Activated CD4-positive, CD25-positive, alpha-beta regulatory T cell treated with anti-CD3 and anti-CD28 coated beads, Interleukin-2, amount 50 U/mL, for 16 hours (primary cell): ENCODE results near the gene HIVEP1.

Source experiments
- DNase-seq: peaks from one replicate; pipeline ENCODE4 v3.0.0-alpha.2; 2020; ENCODE audit warnings: low read depth, low spot score

The HIVEP1 gene

DNA sequence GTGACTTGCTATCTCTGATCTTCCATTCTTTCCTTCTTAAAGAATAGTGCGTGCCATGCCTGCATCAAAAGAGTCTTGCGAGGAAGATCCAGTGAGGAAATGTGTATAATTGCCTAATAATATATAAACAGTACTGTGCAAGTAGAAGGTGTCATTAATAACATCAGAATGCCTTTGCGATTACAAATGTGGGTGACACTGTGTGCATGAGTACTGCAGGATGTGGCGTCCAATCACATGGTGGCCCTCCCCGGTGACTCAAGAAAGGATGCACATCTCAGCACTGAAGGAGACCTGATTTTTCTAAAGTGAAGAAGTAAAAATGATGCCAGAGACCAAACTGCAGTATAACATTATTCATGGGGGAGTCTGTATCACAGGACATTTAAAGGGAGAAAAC lies 170.6 kb downstream of the HIVEP1 start:
- no peak for DNase-seq

DNA sequence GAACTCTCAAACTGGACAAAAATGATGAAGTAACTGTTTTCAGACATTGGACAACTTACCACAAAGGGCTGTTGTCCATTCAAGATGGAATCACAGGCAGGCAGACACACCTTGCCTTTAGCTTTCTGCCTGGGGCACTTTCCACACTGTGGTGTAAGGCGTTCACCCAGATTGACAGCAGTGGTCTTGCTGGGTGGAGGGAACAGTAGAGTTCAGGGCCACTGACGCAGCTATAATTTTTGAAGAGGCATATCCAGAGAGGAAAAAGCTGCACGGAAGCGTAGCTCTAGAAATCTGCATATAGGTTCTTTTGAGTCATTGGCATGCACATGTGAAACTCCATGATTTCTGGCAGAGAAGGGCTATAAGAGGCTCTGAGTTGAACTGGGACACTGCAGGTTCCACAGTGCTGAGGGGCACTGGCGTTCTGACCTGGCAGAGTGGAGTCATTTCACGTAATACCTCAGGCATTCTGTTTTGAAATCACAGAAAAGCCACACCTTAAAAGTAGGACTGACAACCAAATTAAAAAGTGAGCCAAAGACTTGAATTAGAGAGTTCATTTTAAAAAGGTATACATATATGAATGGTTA lies 173.1 kb downstream of the HIVEP1 start:
- DNase-seq, result no peak

- DNase-seq, result no peak
Observed at GRCh38 chr6:12186528-12186927, 174.4 kb downstream of the HIVEP1 start.

DNA sequence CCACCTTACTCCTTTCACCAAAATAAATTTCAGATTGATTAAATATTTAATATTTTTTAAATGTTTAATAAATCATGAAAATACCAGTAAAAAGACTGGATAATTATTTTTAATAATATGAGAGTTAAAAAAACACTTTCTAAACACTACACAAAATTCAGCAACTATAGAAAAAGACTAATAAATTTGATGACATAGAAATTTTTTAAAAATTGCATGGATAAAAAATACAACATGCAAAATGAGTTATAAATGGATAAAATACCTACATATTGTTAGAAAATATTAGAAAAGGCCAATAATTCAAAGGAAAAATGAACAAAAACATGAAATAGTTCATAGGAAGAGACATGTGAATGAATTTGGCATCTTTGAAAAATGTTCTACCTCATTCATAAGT lies 177.0 kb downstream of the HIVEP1 start:
- DNase-seq, result no peak

- no peak for DNase-seq
Observed at GRCh38 chr6:12189661-12190060, 177.5 kb downstream of the HIVEP1 start.

GRCh38 chr6:12190252-12190651 lies 178.1 kb downstream of the HIVEP1 start:
- no peak for DNase-seq

GRCh38 chr6:12196326-12196936 lies 184.3 kb downstream of the HIVEP1 start:
- DNase-seq, result no peak

GRCh38 chr6:12198851-12199250 lies 186.7 kb downstream of the HIVEP1 start:
- DNase-seq, result no peak

DNA sequence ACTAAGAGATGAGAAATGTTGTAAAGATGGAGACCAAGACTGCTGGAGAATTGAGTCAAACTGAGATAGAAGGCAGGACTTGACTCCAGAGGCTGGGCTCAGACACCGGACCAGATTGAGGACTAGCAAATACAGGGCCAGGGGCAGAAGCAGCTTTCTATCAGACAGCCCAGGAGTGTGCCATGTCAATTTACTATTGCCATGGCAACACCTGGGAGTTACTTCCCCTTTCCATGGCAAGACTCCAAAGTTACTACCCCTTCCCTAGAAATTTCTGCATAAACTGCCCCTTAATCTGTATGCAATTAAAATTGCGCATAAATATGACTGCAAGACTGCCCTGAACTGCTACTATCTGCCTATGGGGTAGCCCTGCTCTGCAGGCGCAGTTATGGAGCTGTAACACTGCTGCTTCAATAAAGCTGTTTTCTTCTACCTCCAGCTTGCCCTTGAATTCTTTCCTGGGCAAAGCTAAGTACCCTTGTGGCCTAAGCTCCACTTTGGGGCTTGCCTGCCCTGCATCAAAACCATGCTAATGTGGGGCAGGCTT lies 188.0 kb downstream of the HIVEP1 start:
- DNase-seq, result no peak

DNA sequence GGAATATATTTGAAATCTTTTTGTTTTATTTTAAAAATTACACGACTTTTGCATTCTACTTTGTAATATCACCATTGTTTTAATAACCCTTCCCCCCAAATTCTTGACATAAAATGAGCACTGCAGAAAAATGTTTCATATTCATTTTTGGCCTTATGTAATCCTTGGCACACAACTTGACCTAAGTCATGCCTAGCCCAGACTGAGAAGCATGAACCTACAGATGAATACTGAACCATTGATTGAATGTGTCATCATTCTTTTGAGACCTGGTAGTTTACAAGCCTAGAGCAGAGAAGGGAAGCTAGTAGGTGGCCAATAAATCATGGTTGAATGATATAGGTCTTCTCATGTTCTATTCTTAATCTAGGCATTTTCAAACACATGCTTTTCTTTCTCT lies 188.6 kb downstream of the HIVEP1 start:
- no peak for DNase-seq

GRCh38 chr6:12203001-12203400 lies 190.9 kb downstream of the HIVEP1 start:
- DNase-seq, result no peak

DNA sequence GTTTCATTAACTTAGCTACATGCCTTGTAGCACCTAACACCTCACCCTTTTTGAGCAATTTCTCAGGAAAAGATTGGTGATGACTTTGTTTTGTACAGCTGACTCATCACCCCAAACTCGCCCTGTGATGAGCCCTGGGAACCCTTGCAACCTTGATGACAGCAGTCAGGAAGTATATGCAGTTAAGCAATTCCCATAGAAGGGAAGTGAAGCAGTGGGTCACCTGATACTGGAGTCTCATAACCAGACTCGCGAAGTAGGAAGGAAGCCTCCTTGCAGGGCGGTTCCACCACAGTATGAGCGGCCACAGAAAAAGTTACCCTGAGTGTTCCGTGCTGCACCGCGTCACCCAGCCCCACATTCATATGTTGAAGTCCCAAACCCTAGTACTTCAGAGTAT lies 196.1 kb downstream of the HIVEP1 start:
- DNase-seq, result no peak

GRCh38 chr6:12208673-12209072 lies 196.6 kb downstream of the HIVEP1 start:
- DNase-seq, result no peak
